GM18870 (cell line): ENCODE data around the gene AGAP1.

Experiments used
- ATAC-seq: cut with Tn5 transposase; IDR thresholded peaks from one replicate; pipeline ENCODE4 v1.9.1; 2021; ENCODE audit warnings: moderate library complexity; ENCODE audit not compliant: unreplicated experiment

The AGAP1 gene

GRCh38 chr2:235507928-235508327 lies 14.1 kb downstream of the AGAP1 start:
- ATAC-seq: no peak

- no peak for ATAC-seq
Observed at GRCh38 chr2:235508371-235509160, 14.7 kb downstream of the AGAP1 start.

- no peak for ATAC-seq
Observed at GRCh38 chr2:235510318-235510717, 16.5 kb downstream of the AGAP1 start.

GRCh38 chr2:235511187-235511661 lies 17.4 kb downstream of the AGAP1 start:
- ATAC-seq: no peak

GRCh38 chr2:235511751-235512698 lies 18.2 kb downstream of the AGAP1 start:
- no peak for ATAC-seq

- no peak for ATAC-seq
Observed at GRCh38 chr2:235512699-235513053, 18.8 kb downstream of the AGAP1 start.

GRCh38 chr2:235513984-235514626 lies 20.3 kb downstream of the AGAP1 start:
- no peak for ATAC-seq

GRCh38 chr2:235514627-235515363 lies 21.0 kb downstream of the AGAP1 start:
- ATAC-seq: no peak

- ATAC-seq: no peak
Observed at GRCh38 chr2:235515364-235515742, 21.5 kb downstream of the AGAP1 start.

- no peak for ATAC-seq
Observed at GRCh38 chr2:235515821-235516220, 22.0 kb downstream of the AGAP1 start.

GRCh38 chr2:235516257-235516656 lies 22.4 kb downstream of the AGAP1 start:
- no peak for ATAC-seq

- no peak for ATAC-seq
Observed at GRCh38 chr2:235518322-235519090, 24.7 kb downstream of the AGAP1 start.

- no peak for ATAC-seq
Observed at GRCh38 chr2:235520787-235521186, 26.9 kb downstream of the AGAP1 start.

- no peak for ATAC-seq
Observed at GRCh38 chr2:235521844-235522243, 28.0 kb downstream of the AGAP1 start.

- no peak for ATAC-seq
Observed at GRCh38 chr2:235523021-235523420, 29.2 kb downstream of the AGAP1 start.

- no peak for ATAC-seq
Observed at GRCh38 chr2:235523486-235524150, 29.8 kb downstream of the AGAP1 start.

- no peak for ATAC-seq
Observed at GRCh38 chr2:235526166-235526565, 32.3 kb downstream of the AGAP1 start.

- no peak for ATAC-seq
Observed at GRCh38 chr2:235527806-235528469, 34.1 kb downstream of the AGAP1 start.

- ATAC-seq: no peak
Observed at GRCh38 chr2:235529621-235530020, 35.8 kb downstream of the AGAP1 start.
